ENCODE measurements around the gene FNDC3B.

DNA sequence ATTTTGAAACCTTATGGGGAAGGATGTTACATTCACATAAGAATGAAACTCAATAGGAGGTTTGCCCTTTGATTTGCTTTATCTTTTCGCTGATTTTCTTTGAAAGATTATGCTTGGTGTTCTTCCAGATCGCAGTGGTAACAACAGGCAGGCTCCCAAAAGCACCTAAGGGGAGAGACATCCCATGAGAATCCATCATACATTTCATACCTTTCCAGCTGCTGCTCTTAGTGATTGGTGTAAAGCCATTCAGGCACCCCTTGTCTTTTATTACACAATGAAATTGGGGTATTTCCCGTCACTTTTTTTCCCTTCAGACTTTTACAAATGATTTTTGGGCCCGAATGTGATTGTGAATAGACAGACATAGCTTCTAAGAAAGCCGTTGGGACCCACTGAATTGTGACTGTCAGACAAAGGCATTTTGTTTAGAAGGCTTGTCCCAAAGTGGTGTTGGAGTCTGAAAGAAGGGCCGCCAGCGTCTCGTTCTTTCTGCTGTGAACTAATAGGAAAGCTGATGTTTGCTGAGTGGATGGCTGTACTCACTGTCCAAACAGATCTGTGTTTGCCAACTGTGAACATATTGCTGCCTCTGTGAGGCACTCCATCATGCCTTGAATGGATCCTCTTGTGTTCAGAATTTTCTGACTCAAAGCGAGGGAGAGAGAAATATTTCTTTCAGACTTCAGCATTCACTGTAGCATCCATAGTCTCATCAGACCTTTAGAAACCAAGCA, 164.3 kb downstream of the FNDC3B start:
- TF ChIP-seq, protein P1, sequence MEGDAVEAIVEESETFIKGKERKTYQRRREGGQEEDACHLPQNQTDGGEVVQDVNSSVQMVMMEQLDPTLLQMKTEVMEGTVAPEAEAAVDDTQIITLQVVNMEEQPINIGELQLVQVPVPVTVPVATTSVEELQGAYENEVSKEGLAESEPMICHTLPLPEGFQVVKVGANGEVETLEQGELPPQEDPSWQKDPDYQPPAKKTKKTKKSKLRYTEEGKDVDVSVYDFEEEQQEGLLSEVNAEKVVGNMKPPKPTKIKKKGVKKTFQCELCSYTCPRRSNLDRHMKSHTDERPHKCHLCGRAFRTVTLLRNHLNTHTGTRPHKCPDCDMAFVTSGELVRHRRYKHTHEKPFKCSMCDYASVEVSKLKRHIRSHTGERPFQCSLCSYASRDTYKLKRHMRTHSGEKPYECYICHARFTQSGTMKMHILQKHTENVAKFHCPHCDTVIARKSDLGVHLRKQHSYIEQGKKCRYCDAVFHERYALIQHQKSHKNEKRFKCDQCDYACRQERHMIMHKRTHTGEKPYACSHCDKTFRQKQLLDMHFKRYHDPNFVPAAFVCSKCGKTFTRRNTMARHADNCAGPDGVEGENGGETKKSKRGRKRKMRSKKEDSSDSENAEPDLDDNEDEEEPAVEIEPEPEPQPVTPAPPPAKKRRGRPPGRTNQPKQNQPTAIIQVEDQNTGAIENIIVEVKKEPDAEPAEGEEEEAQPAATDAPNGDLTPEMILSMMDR (IDR thresholded peaks at IDR 0.05) = no peak
- TF ChIP-seq POLR2AphosphoS5 (IDR thresholded peaks at IDR 0.05; ENCODE audit: low read depth, low read length) (peak; percentile 52; the same call in 1 of the 2 replicates), TCF7L2 (IDR thresholded peaks at IDR 0.05; ENCODE audit: low read depth, low read length) (no peak)
- TF ChIP-seq, protein P2, sequence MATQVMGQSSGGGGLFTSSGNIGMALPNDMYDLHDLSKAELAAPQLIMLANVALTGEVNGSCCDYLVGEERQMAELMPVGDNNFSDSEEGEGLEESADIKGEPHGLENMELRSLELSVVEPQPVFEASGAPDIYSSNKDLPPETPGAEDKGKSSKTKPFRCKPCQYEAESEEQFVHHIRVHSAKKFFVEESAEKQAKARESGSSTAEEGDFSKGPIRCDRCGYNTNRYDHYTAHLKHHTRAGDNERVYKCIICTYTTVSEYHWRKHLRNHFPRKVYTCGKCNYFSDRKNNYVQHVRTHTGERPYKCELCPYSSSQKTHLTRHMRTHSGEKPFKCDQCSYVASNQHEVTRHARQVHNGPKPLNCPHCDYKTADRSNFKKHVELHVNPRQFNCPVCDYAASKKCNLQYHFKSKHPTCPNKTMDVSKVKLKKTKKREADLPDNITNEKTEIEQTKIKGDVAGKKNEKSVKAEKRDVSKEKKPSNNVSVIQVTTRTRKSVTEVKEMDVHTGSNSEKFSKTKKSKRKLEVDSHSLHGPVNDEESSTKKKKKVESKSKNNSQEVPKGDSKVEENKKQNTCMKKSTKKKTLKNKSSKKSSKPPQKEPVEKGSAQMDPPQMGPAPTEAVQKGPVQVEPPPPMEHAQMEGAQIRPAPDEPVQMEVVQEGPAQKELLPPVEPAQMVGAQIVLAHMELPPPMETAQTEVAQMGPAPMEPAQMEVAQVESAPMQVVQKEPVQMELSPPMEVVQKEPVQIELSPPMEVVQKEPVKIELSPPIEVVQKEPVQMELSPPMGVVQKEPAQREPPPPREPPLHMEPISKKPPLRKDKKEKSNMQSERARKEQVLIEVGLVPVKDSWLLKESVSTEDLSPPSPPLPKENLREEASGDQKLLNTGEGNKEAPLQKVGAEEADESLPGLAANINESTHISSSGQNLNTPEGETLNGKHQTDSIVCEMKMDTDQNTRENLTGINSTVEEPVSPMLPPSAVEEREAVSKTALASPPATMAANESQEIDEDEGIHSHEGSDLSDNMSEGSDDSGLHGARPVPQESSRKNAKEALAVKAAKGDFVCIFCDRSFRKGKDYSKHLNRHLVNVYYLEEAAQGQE (IDR thresholded peaks at IDR 0.05; ENCODE audit: insufficient read depth in 1 of 2, low read depth in 2 of 2, low read length in 1 of 2) = no peak
